ENCODE measurements around the gene SIPA1L3. TPM values are rescaled to one million over a fixed set of nuclear protein-coding genes. Genes with fewer than 3 reads are reported as not detected.
A peak's percentile ranks its signal among the peaks of the same experiment; 100 is the strongest.

Gene SIPA1L3
- total RNA-seq, 2 experiments from 2014 or later = 15.5 to 17.7 TPM

DNA sequence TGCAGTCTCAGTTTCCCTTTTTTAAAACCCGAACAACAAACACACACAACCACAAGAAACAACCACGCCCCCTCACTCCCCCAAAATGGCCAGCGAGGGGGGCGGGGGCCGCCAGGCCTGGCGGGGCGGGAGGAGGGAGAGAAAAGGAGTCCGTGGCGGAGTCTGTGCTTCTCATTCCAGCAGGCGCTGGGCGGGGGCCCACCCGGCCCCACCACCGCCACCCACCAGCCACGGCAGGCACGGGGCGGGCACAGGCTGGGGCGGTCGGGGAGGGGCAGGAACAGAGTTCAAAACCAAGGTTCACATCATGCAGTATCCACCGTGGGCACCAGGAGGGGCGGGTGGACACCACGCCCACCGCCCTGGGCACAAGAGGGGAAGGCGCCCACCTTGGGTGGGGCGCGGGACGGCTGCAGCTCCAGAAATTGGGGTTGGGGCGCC lies 304.2 kb downstream of the SIPA1L3 start:
- intact Hi-C loops (cut with DNase I, micrococcal nuclease) = no loop called here
- H3K27me3 Mint-ChIP-seq = peaks cover 57% of the 10 kb centered on the region
- Histone ChIP-seq H3K4me1 (ENCODE audit: insufficient read depth, low read length) (peaks cover 28% of the 10 kb centered on the region), H3K4me3 (ENCODE audit: low read length) (no peak overlapping the region), H3K36me3 (ENCODE audit: insufficient read depth, low read length) (peaks cover 6% of the 10 kb centered on the region), H3K27me3 (ENCODE audit: control insufficient read depth in 1 of 2, insufficient read depth in 2 of 2, low read length in 2 of 2) (peaks cover 48 to 52% of the 10 kb centered on the region in 2 experiments), H3K9me3 (ENCODE audit: control insufficient read depth in 1 of 2, insufficient read depth in 1 of 2, low read length in 2 of 2) (peaks cover 0 to 13% of the 10 kb centered on the region in 2 experiments), H3K27ac (ENCODE audit: low read depth in 1 of 2, low read length in 2 of 2) (no peak overlapping the region)
- ChIA-PET POLR2A (no interaction called here), CTCF (no interaction called here)
- TF ChIP-seq, protein P1, sequence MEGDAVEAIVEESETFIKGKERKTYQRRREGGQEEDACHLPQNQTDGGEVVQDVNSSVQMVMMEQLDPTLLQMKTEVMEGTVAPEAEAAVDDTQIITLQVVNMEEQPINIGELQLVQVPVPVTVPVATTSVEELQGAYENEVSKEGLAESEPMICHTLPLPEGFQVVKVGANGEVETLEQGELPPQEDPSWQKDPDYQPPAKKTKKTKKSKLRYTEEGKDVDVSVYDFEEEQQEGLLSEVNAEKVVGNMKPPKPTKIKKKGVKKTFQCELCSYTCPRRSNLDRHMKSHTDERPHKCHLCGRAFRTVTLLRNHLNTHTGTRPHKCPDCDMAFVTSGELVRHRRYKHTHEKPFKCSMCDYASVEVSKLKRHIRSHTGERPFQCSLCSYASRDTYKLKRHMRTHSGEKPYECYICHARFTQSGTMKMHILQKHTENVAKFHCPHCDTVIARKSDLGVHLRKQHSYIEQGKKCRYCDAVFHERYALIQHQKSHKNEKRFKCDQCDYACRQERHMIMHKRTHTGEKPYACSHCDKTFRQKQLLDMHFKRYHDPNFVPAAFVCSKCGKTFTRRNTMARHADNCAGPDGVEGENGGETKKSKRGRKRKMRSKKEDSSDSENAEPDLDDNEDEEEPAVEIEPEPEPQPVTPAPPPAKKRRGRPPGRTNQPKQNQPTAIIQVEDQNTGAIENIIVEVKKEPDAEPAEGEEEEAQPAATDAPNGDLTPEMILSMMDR (IDR thresholded peaks at IDR 0.05) = no peak
- H3K4me1 Mint-ChIP-seq (ENCODE audit: low read depth) = peaks cover 18% of the 10 kb centered on the region
- peaks cover 26% of the 10 kb centered on the region for H3K36me3 Mint-ChIP-seq (ENCODE audit: low read depth)
- H3K9me3 Mint-ChIP-seq = no peaks in the 10 kb centered on the region
- no peak overlapping the region for H3K4me3 Mint-ChIP-seq
- no peak for DNase-seq
- ATAC-seq (ENCODE audit: poor library complexity) = no peak
- H3K27ac Mint-ChIP-seq = no peak overlapping the region

DNA sequence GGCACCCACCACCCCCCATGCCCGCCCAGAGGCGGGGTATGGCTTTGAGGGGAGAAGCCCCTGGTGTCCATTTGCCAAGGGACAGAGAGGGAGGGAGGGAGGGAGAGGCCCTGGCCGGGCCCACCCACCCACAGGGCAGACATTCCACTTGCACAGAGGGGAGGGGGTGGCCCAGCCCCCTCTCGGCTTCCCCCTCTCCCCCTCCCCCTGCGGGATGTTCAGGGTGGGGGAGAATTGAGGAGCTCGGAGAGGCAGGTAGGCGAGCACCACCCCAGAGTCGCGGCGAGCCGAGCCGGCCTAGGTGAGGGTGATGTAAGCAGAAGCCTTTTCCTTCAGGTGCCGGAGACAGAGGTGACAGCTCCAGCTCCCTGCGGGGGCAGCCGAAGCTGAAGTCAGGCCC lies 304.8 kb downstream of the SIPA1L3 start:
- H3K4me3 ChIP-seq (ENCODE audit: low read length) = no peak overlapping the region
- H3K27ac ChIP-seq (ENCODE audit: low read depth in 1 of 2, low read length in 2 of 2) = no peak overlapping the region
- CTCF ChIA-PET = no interaction called here
- no peak overlapping the region for H3K27ac Mint-ChIP-seq
- TF ChIP-seq, protein P1 (IDR thresholded peaks at IDR 0.05) = no peak
- DNase-seq (peak in 1 of 14 experiments; percentile 13), ATAC-seq (ENCODE audit: poor library complexity) (no peak)
- intact Hi-C loops (cut with DNase I, micrococcal nuclease) = no loop called here
- no peak overlapping the region for H3K4me3 Mint-ChIP-seq
- peaks cover 28% of the 10 kb centered on the region for H3K4me1 ChIP-seq (ENCODE audit: insufficient read depth, low read length)
- peaks cover 0 to 11% of the 10 kb centered on the region in 2 experiments for H3K9me3 ChIP-seq (ENCODE audit: control insufficient read depth in 1 of 2, insufficient read depth in 1 of 2, low read length in 2 of 2)
- peaks cover 18% of the 10 kb centered on the region for H3K4me1 Mint-ChIP-seq (ENCODE audit: low read depth)
- peaks cover under 1% of the 10 kb centered on the region for H3K36me3 ChIP-seq (ENCODE audit: insufficient read depth, low read length)
- peaks cover 60% of the 10 kb centered on the region for H3K27me3 Mint-ChIP-seq
- H3K9me3 Mint-ChIP-seq = no peaks in the 10 kb centered on the region
- POLR2A ChIA-PET = no interaction called here
- peaks cover 23% of the 10 kb centered on the region for H3K36me3 Mint-ChIP-seq (ENCODE audit: low read depth)
- peaks cover 52 to 57% of the 10 kb centered on the region in 2 experiments for H3K27me3 ChIP-seq (ENCODE audit: control insufficient read depth in 1 of 2, insufficient read depth in 2 of 2, low read length in 2 of 2)

DNA sequence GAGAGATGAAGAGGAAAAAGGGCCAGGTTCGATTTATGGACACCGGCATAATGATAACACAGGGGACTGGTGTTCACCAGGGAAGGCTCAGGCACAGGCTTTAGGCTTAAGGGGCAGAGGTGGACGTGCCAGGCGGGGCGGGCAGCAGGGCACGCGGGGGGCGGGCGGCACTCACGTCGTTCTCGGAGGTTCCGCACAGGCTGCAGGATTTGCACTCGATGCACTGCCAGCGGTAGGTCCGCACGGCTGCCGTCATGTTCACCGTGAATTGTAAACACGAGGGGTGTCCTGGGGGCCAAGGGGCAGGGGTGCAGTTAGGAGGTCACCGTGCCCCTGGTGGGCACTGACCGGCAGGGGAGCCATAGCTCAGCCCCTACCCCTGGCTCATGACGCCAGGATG lies 306.5 kb downstream of the SIPA1L3 start:
- Mint-ChIP-seq H3K27me3 (peaks cover 63% of the 10 kb centered on the region), H3K9me3 (no peaks in the 10 kb centered on the region), H3K4me3 (no peak overlapping the region), H3K4me1 (ENCODE audit: low read depth) (peaks cover 18% of the 10 kb centered on the region), H3K27ac (no peak overlapping the region), H3K36me3 (ENCODE audit: low read depth) (peaks cover 12% of the 10 kb centered on the region)
- H3K9me3 ChIP-seq (ENCODE audit: control insufficient read depth in 1 of 2, insufficient read depth in 1 of 2, low read length in 2 of 2) = peaks cover 0 to 16% of the 10 kb centered on the region in 2 experiments
- H3K27ac ChIP-seq (ENCODE audit: low read depth in 1 of 2, low read length in 2 of 2) = no peak overlapping the region
- H3K4me1 ChIP-seq (ENCODE audit: insufficient read depth, low read length) = peaks cover 28% of the 10 kb centered on the region
- no peak overlapping the region for H3K4me3 ChIP-seq (ENCODE audit: low read length)
- peak in 1 of 14 experiments; percentile 13 for DNase-seq
- H3K36me3 ChIP-seq (ENCODE audit: insufficient read depth, low read length) = no peaks in the 10 kb centered on the region
- CTCF ChIA-PET = no interaction called here
- TF ChIP-seq, protein P1 (IDR thresholded peaks at IDR 0.05) = no peak
- H3K27me3 ChIP-seq (ENCODE audit: control insufficient read depth in 1 of 2, insufficient read depth in 2 of 2, low read length in 2 of 2) = peaks cover 48 to 65% of the 10 kb centered on the region in 2 experiments
- POLR2A ChIA-PET = no interaction called here
- intact Hi-C loops (cut with DNase I, micrococcal nuclease) = no loop called here
- no peak for ATAC-seq (ENCODE audit: poor library complexity)
